ENCODE results near the gene DHRS1.

DHRS1 gene

GRCh38 chr14:24299255-24300191 lies at the start of gene DHRS1, which contains the start of gene NOP9:
TSS of gene DHRS1 (minus strand) at chr14:24299780. CDS start at chr14:24299106, 674 bp downstream.
TSS of gene NOP9 (plus strand) at chr14:24299850. CDS start at chr14:24299955, 105 bp downstream.
- DNase-seq (ENCODE audit: low read depth, low spot score): peak; percentile 97

- DNase-seq (ENCODE audit: low read depth, low spot score): no peak
These were observed 48.6 kb upstream of the DHRS1 start for GRCh38 chr14:24348186-24348585.

- no peak for DNase-seq (ENCODE audit: low read depth, low spot score)
These were observed 47.6 kb upstream of the DHRS1 start for GRCh38 chr14:24347134-24347533.

GRCh38 chr14:24343795-24344660 lies 44.4 kb upstream of the DHRS1 start:
- DNase-seq (ENCODE audit: low read depth, low spot score): no peak

GRCh38 chr14:24342889-24343288 lies 43.3 kb upstream of the DHRS1 start:
- no peak for DNase-seq (ENCODE audit: low read depth, low spot score)

GRCh38 chr14:24340606-24341005 lies 41.0 kb upstream of the DHRS1 start:
- no peak for DNase-seq (ENCODE audit: low read depth, low spot score)

- no peak for DNase-seq (ENCODE audit: low read depth, low spot score)
These were observed 39.9 kb upstream of the DHRS1 start, which contains the start of gene RIPK3 for GRCh38 chr14:24339284-24340151. TSS of gene RIPK3 (minus strand) at chr14:24339991. CDS start at chr14:24339826, 165 bp downstream.

GRCh38 chr14:24338843-24339242 lies 39.3 kb upstream of the DHRS1 start:
- no peak for DNase-seq (ENCODE audit: low read depth, low spot score)

GRCh38 chr14:24337824-24338175 lies 38.2 kb upstream of the DHRS1 start:
- no peak for DNase-seq (ENCODE audit: low read depth, low spot score)

GRCh38 chr14:24337144-24337823 lies 37.7 kb upstream of the DHRS1 start:
- DNase-seq (ENCODE audit: low read depth, low spot score): no peak

GRCh38 chr14:24335461-24336171 lies 36.0 kb upstream of the DHRS1 start:
- peak; percentile 64 for DNase-seq (ENCODE audit: low read depth, low spot score)

GRCh38 chr14:24334431-24335291 lies 35.1 kb upstream of the DHRS1 start, which contains the start of gene ADCY4:
TSS of gene ADCY4 (minus strand) at chr14:24335071. CDS start at chr14:24334652, 419 bp downstream.
- peak; percentile 44 for DNase-seq (ENCODE audit: low read depth, low spot score)

- DNase-seq (ENCODE audit: low read depth, low spot score): peak; percentile 82
These were observed 32.9 kb upstream of the DHRS1 start for GRCh38 chr14:24332268-24332993.

- DNase-seq (ENCODE audit: low read depth, low spot score): no peak
These were observed 32.2 kb upstream of the DHRS1 start for GRCh38 chr14:24331731-24332267.

- DNase-seq (ENCODE audit: low read depth, low spot score): no peak
These were observed 31.5 kb upstream of the DHRS1 start for GRCh38 chr14:24330973-24331674.

GRCh38 chr14:24329736-24330135 lies 30.2 kb upstream of the DHRS1 start:
- no peak for DNase-seq (ENCODE audit: low read depth, low spot score)

- no peak for DNase-seq (ENCODE audit: low read depth, low spot score)
These were observed 29.6 kb upstream of the DHRS1 start for GRCh38 chr14:24329073-24329663.

Measured in ELF-1 (cell line).